Dendritic cell treated with granulocyte-macrophage colony-stimulating factor and Interleukin-4, amounts not matched to agents 40 ng/mL and 50 ng/mL, for 4 days (primary cell): ENCODE measurements around the gene PCDHGB4.
"Not testable (repeated sequence)": the region's sequence is repeated elsewhere in the genome, so short reads cannot be mapped to it uniquely, and the experiment has no call there.

Source experiments
- H3K27ac Mint-ChIP-seq: one replicate; pipeline ENCODE4 v1.8.0; 2022; ENCODE audit warnings: mild to moderate bottlenecking, mixed read lengths
- H3K27me3 Mint-ChIP-seq: one replicate; pipeline ENCODE4 v1.8.0; 2022; ENCODE audit warnings: mild to moderate bottlenecking, mixed read lengths
- H3K36me3 Mint-ChIP-seq: one replicate; pipeline ENCODE4 v1.8.0; 2022; ENCODE audit warnings: low read depth, mixed read lengths
- H3K4me1 Mint-ChIP-seq: one replicate; pipeline ENCODE4 v1.8.0; 2022; ENCODE audit warnings: low read depth, mixed read lengths
- H3K4me3 Mint-ChIP-seq: one replicate; pipeline ENCODE4 v1.8.0; 2022; ENCODE audit warnings: mild to moderate bottlenecking, moderate library complexity, mixed read lengths
- H3K9me3 Mint-ChIP-seq: one replicate; pipeline ENCODE4 v1.8.0; 2022; ENCODE audit warnings: mixed read lengths
- intact Hi-C: fragments of 100-400 bp; cut with micrococcal nuclease; formaldehyde crosslinking; loops from one replicate; pipeline ENCODE4 v1.15.0; 2022

Gene PCDHGB4

DNA sequence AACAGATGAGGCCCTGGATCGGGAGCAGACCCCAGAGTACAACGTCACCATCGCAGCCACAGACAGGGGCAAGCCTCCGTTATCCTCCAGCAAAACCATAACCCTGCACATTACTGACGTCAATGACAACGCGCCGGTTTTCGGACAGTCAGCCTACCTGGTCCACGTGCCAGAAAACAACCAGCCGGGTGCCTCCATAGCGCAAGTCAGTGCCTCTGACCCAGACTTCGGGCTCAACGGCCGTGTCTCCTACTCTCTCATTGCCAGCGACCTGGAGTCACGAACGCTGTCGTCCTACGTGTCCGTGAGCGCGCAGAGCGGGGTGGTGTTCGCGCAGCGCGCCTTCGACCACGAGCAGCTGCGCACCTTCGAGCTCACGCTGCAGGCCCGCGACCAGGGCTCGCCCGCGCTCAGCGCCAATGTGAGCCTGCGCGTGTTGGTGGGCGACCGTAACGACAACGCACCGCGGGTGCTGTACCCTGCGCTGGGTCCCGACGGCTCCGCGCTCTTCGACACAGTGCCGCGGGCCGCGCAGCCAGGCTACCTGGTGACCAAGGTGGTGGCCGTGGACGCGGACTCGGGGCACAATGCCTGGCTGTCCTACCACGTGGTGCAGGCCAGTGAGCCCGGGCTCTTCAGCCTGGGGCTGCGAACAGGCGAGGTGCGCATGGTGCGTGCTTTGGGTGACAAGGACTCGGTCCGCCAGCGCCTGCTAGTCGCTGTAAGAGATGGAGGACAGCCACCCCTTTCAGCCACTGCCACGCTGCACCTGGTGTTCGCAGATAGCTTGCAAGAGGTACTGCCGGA, 31.8 kb downstream of the PCDHGB4 start:
- intact Hi-C loops: loop anchor here (10.0 kb wide), 1 partner anchor 94 kb away; the partner anchor contains the start of gene TAF7
- peaks cover 4% of the 10 kb centered on the region for H3K36me3 Mint-ChIP-seq
- no peak overlapping the region for H3K27ac Mint-ChIP-seq
- H3K9me3 Mint-ChIP-seq: peaks cover 14% of the 10 kb centered on the region
- H3K4me1 Mint-ChIP-seq: peaks cover 27% of the 10 kb centered on the region
- H3K27me3 Mint-ChIP-seq: peaks cover 81% of the 10 kb centered on the region
- no peak overlapping the region for H3K4me3 Mint-ChIP-seq

DNA sequence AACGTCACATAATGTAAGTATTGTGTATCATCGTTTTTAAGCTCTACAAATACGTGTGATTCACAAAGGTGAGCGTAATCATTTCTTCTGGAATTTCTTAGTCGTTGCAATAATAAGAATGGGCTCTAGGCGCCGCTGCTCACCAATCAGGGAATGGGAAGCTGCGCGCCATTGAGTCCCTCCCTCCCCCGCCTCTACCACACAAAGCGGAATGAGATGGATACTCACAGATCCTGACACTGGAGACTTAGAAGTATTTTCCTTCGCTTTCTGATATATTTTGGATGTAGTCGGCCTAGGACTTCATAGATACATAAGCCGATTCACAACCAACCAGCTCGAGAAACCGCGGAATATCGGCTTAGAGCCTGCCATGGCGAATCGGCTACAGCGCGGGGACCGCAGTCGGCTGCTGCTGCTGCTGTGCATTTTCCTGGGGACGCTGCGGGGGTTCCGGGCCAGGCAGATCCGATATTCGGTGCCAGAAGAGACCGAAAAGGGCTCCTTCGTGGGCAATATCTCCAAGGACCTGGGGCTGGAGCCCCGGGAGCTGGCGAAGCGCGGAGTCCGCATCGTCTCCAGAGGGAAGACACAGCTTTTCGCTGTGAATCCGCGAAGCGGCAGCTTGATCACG, 33.5 kb downstream of the PCDHGB4 start, which contains the start of gene PCDHGA11:
Gene PCDHGA11, plus strand, starts transcription at position 197 of the 634 bp plus-strand sequence. Its CDS starts 177 bp downstream, at position 374.
- intact Hi-C loops: loop anchor here (2.0 kb wide), 1 partner anchor 104 kb away; no protein-coding TSS in a partner anchor
- peaks cover 23% of the 10 kb centered on the region for H3K4me1 Mint-ChIP-seq
- peaks cover 80% of the 10 kb centered on the region for H3K27me3 Mint-ChIP-seq
- no peak within 1 kb of the TSS for H3K27ac Mint-ChIP-seq
- peaks cover 14% of the 10 kb centered on the region for H3K9me3 Mint-ChIP-seq
- peak within 1 kb of the TSS; percentile 78 for H3K4me3 Mint-ChIP-seq
- H3K36me3 Mint-ChIP-seq: peaks cover 4% of the 10 kb centered on the region

DNA sequence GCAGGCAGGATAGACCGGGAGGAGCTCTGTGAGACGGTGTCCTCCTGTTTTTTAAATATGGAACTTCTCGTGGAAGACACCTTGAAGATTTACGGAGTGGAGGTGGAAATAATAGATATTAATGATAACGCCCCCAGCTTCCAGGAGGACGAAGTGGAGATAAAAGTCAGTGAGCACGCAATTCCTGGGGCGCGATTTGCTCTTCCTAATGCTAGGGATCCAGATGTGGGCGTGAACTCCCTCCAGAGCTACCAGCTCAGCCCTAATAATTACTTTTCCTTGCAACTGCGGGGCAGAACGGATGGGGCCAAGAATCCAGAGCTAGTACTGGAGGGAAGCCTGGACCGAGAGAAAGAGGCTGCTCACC, 34.0 kb downstream of the PCDHGB4 start:
- H3K4me1 Mint-ChIP-seq: peaks cover 23% of the 10 kb centered on the region
- peaks cover 81% of the 10 kb centered on the region for H3K27me3 Mint-ChIP-seq
- peak overlapping the region; percentile 78 for H3K4me3 Mint-ChIP-seq
- intact Hi-C loops: loop anchor here (2.0 kb wide), 1 partner anchor 103 kb away; no protein-coding TSS in a partner anchor
- H3K9me3 Mint-ChIP-seq: peaks cover 14% of the 10 kb centered on the region
- H3K36me3 Mint-ChIP-seq: peaks cover 4% of the 10 kb centered on the region
- no peak overlapping the region for H3K27ac Mint-ChIP-seq

DNA sequence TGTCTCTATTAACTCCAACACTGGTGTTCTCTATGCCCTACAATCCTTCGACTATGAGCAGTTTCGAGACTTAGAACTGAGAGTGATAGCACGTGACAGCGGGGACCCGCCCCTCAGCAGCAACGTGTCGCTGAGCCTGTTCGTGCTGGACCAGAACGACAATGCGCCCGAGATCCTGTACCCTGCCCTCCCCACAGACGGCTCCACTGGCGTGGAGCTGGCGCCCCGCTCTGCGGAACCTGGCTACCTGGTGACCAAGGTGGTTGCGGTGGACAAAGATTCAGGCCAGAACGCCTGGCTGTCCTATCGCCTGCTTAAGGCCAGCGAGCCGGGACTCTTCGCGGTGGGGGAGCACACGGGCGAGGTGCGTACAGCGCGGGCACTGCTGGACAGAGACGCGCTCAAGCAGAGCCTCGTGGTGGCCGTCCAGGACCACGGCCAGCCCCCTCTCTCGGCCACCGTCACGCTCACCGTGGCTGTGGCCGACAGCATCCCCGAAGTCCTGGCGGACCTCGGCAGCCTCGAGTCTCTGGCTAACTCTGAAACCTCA, 35.3 kb downstream of the PCDHGB4 start:
- peaks cover 14% of the 10 kb centered on the region for H3K9me3 Mint-ChIP-seq
- peaks cover 1% of the 10 kb centered on the region for H3K36me3 Mint-ChIP-seq
- no peak overlapping the region for H3K4me3 Mint-ChIP-seq
- intact Hi-C loops: no loop called here
- no peak overlapping the region for H3K27ac Mint-ChIP-seq
- peaks cover 20% of the 10 kb centered on the region for H3K4me1 Mint-ChIP-seq
- peaks cover 88% of the 10 kb centered on the region for H3K27me3 Mint-ChIP-seq

DNA sequence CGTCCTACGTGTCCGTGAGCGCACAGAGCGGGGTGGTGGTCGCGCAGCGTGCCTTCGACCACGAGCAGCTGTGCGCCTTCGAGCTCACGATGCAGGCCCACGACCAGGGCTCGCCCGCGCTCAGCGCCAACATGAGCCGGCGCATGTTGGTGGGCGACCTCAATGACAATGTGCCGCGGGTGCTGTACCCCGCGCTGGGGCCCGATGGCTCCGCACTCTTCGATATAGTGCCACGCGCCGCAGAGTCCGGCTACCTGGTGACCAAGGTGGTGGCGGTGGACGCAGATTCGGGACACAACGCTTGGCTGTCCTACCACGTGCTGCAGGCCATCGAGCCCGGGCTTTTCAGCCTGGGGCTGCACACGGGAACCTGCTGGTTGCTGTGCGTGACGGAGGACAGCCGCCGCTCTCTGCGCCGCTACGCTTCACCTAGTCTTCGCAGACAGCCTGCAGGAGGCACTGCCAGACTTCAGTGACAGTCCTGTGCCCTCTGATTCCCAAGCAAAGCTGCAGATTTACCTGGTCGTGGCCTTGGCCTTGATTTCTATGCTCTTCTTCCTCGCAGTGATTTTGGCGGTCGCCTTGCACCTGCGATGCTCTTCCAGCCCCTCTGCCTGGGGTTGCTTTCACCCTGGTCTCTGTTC, 40.4 kb downstream of the PCDHGB4 start:
- intact Hi-C loops: no loop called here
- Mint-ChIP-seq H3K4me3 (no peak overlapping the region), H3K9me3 (peaks cover 27% of the 10 kb centered on the region), H3K27ac (no peak overlapping the region), H3K36me3 (peaks cover 4% of the 10 kb centered on the region), H3K4me1 (peaks cover 15% of the 10 kb centered on the region), H3K27me3 (peaks cover 83% of the 10 kb centered on the region)

DNA sequence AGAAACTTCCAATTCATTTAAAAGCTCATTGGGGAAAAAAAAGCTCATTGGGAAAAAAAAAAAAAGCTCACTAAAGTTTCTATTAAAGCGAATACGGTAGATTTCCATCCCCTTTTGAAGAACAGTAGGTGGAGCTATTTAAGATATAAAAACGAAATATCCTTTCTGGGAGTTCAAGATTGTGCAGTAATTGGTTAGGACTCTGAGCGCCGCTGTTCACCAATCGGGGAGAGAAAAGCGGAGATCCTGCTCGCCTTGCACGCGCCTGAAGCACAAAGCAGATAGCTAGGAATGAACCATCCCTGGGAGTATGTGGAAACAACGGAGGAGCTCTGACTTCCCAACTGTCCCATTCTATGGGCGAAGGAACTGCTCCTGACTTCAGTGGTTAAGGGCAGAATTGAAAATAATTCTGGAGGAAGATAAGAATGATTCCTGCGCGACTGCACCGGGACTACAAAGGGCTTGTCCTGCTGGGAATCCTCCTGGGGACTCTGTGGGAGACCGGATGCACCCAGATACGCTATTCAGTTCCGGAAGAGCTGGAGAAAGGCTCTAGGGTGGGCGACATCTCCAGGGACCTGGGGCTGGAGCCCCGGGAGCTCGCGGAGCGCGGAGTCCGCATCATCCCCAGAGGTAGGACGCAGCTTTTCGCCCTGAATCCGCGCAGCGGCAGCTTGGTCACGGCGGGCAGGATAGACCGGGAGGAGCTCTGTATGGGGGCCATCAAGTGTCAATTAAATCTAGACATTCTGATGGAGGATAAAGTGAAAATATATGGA, 43.0 kb downstream of the PCDHGB4 start, which contains the start of gene PCDHGA12:
Gene PCDHGA12, plus strand, starts transcription at position 176 of the 782 bp plus-strand sequence. Its CDS starts 253 bp downstream, at position 429.
- H3K27ac Mint-ChIP-seq: no peak within 1 kb of the TSS
- peaks cover 75% of the 10 kb centered on the region for H3K27me3 Mint-ChIP-seq
- H3K36me3 Mint-ChIP-seq: peaks cover 4% of the 10 kb centered on the region
- intact Hi-C loops: no loop called here
- H3K4me3 Mint-ChIP-seq: peak within 1 kb of the TSS; percentile 69
- peaks cover 15% of the 10 kb centered on the region for H3K4me1 Mint-ChIP-seq
- H3K9me3 Mint-ChIP-seq: peaks cover 31% of the 10 kb centered on the region

DNA sequence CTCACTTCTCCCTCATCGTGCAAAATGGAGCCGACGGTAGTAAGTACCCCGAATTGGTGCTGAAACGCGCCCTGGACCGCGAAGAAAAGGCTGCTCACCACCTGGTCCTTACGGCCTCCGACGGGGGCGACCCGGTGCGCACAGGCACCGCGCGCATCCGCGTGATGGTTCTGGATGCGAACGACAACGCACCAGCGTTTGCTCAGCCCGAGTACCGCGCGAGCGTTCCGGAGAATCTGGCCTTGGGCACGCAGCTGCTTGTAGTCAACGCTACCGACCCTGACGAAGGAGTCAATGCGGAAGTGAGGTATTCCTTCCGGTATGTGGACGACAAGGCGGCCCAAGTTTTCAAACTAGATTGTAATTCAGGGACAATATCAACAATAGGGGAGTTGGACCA, 43.8 kb downstream of the PCDHGB4 start:
- H3K36me3 Mint-ChIP-seq: peaks cover 4% of the 10 kb centered on the region
- no peak overlapping the region for H3K27ac Mint-ChIP-seq
- intact Hi-C loops: no loop called here
- peaks cover 31% of the 10 kb centered on the region for H3K9me3 Mint-ChIP-seq
- peaks cover 70% of the 10 kb centered on the region for H3K27me3 Mint-ChIP-seq
- H3K4me3 Mint-ChIP-seq: peak overlapping the region; percentile 69
- H3K4me1 Mint-ChIP-seq: peaks cover 15% of the 10 kb centered on the region

DNA sequence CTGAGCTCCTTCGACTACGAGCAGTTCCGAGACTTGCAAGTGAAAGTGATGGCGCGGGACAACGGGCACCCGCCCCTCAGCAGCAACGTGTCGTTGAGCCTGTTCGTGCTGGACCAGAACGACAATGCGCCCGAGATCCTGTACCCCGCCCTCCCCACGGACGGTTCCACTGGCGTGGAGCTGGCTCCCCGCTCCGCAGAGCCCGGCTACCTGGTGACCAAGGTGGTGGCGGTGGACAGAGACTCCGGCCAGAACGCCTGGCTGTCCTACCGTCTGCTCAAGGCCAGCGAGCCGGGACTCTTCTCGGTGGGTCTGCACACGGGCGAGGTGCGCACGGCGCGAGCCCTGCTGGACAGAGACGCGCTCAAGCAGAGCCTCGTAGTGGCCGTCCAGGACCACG, 44.8 kb downstream of the PCDHGB4 start:
- H3K4me3 Mint-ChIP-seq, H3K36me3 Mint-ChIP-seq, intact Hi-C loops, H3K27ac Mint-ChIP-seq: not testable (repeated sequence)
- Mint-ChIP-seq H3K9me3 (peaks cover 31% of the 10 kb centered on the region), H3K27me3 (peaks cover 63% of the 10 kb centered on the region), H3K4me1 (peaks cover 15% of the 10 kb centered on the region)

DNA sequence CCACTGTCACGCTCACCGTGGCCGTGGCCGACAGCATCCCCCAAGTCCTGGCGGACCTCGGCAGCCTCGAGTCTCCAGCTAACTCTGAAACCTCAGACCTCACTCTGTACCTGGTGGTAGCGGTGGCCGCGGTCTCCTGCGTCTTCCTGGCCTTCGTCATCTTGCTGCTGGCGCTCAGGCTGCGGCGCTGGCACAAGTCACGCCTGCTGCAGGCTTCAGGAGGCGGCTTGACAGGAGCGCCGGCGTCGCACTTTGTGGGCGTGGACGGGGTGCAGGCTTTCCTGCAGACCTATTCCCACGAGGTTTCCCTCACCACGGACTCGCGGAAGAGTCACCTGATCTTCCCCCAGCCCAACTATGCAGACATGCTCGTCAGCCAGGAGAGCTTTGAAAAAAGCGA, 45.2 kb downstream of the PCDHGB4 start:
- peaks cover 15% of the 10 kb centered on the region for H3K4me1 Mint-ChIP-seq
- peaks cover 31% of the 10 kb centered on the region for H3K9me3 Mint-ChIP-seq
- H3K36me3 Mint-ChIP-seq, H3K27ac Mint-ChIP-seq, intact Hi-C loops, H3K4me3 Mint-ChIP-seq: not testable (repeated sequence)
- peaks cover 62% of the 10 kb centered on the region for H3K27me3 Mint-ChIP-seq

DNA sequence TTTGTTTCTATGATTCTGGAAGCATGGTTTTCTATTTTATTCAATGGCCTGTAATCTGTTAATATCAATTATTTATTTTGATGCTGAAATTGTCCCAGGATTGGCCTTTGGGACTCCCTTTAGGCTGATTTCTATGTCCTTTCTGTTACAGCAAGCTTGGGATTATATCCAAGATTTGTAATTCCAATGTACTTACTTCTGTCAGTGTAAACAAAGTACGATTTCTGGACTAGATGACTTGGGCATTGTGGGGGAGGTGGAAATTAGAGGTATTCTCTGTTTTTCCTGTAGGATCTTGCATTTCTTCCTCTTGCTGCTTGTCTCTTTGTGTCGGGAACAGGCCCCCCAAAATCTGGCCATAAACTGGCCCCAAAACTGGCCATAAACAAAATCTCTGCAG, 46.5 kb downstream of the PCDHGB4 start:
- no peak overlapping the region for H3K4me3 Mint-ChIP-seq
- peaks cover 15% of the 10 kb centered on the region for H3K4me1 Mint-ChIP-seq
- H3K27me3 Mint-ChIP-seq: peaks cover 50% of the 10 kb centered on the region
- intact Hi-C loops: no loop called here
- H3K27ac Mint-ChIP-seq: no peak overlapping the region
- peaks cover 4% of the 10 kb centered on the region for H3K36me3 Mint-ChIP-seq
- H3K9me3 Mint-ChIP-seq: peaks cover 31% of the 10 kb centered on the region

DNA sequence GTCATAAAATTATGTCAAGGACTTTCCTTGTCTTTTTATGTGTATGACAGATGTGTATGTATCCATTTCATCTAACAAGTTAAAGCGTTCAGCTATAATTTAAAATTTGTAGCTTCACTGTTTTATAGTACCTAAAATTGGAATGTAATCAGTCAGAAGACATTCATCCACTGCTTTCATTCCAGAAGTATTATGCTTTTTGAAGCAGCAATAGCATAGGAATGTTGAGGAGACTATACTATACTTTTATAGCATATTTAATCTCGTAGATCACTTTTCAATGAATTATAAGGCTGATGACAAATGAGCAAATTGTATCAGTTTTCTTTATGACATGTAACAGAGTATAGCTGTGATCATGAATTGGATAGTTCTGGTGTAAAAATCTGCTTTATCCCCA, 49.7 kb downstream of the PCDHGB4 start:
- H3K36me3 Mint-ChIP-seq: peaks cover 4% of the 10 kb centered on the region
- no peak overlapping the region for H3K4me3 Mint-ChIP-seq
- H3K4me1 Mint-ChIP-seq: no peaks in the 10 kb centered on the region
- intact Hi-C loops: no loop called here
- H3K27ac Mint-ChIP-seq: no peak overlapping the region
- H3K27me3 Mint-ChIP-seq: peaks cover 46% of the 10 kb centered on the region
- H3K9me3 Mint-ChIP-seq: peaks cover 11% of the 10 kb centered on the region

DNA sequence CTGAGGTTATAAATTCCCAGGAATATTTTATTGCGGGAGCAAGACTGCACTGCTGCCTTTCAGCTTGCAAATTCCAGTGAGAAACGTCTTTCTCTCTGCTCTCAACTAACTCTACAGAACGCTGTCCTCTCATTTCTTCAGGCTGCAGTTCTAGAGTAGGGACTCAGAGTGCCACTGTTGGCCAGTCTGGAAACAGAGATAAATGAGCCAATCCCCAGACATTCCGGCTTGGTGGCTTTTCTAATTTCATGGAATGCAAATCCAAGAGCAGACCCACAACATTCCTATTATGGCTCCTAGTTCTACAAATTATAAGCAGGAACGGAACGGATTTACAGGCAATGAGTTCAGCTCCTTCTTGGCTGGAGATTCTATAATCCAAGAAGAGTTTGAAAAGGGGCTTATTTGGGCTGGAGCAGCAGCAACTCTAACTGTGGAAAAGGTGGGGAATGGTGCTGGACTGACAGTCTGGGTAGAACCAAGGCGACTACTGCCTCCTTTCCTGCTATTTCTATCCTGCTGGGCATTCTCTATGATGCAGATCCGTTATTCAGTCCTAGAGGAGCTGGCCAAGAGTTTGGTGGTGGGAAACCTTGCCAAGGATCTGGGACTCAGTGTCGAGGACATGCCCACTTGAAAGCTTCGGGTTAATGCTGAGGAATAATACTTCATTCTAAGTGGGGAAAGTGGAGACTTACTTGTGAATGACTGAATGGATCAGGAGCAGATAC, 52.1 kb downstream of the PCDHGB4 start:
- Mint-ChIP-seq H3K27ac (no peak overlapping the region), H3K36me3 (no peaks in the 10 kb centered on the region), H3K27me3 (peaks cover 36% of the 10 kb centered on the region), H3K9me3 (no peaks in the 10 kb centered on the region), H3K4me1 (no peaks in the 10 kb centered on the region), H3K4me3 (no peak overlapping the region)
- intact Hi-C loops: no loop called here
